HepG2 (cell line): ENCODE measurements around the gene AOX1. TPM values are rescaled to one million over a fixed set of nuclear protein-coding genes. Genes with fewer than 3 reads are reported as not detected.

Experiments used
- FOXM1 ChIP-seq: sonication (generic); formaldehyde crosslinking; IDR thresholded peaks from 2 replicates; pipeline ENCODE4 v1.5.0; 2020; ENCODE audit warnings: missing genetic modification reagents
- HIVEP1 ChIP-seq: sonication (generic); formaldehyde crosslinking; IDR thresholded peaks from 2 replicates; pipeline ENCODE4 v1.4.0; 2020; ENCODE audit warnings: mild to moderate bottlenecking, missing genetic modification reagents
- HMGA1 ChIP-seq: sonication (generic); formaldehyde crosslinking; conservative IDR thresholded peaks from 2 replicates; pipeline ENCODE4 v1.4.0; 2020; ENCODE audit warnings: missing genetic modification reagents
- IKZF5 ChIP-seq: IDR thresholded peaks from 2 replicates; pipeline ENCODE4 v1.6.1; 2018; ENCODE audit warnings: missing genetic modification reagents, mild to moderate bottlenecking, missing compliant biosample characterization
- LRRFIP1 ChIP-seq: sonication (generic); formaldehyde crosslinking; conservative IDR thresholded peaks from 2 replicates; pipeline ENCODE4 v1.4.0; 2020; ENCODE audit warnings: missing genetic modification reagents
- MATR3 ChIP-seq: sonication (generic); formaldehyde crosslinking; IDR thresholded peaks from 2 replicates; pipeline ENCODE4 v1.4.0; 2020; ENCODE audit warnings: missing genetic modification reagents
- PAF1 ChIP-seq: IDR thresholded peaks from 2 replicates; pipeline ENCODE4 v1.6.1; 2016; ENCODE audit warnings: missing genetic modification reagents, missing compliant biosample characterization
- TARDBP ChIP-seq: sonication (generic); formaldehyde crosslinking; IDR thresholded peaks from 2 replicates; pipeline ENCODE4 v1.8.0; 2022; ENCODE audit warnings: mild to moderate bottlenecking, missing genetic modification reagents
- TBP ChIP-seq: sonication (generic); formaldehyde crosslinking; IDR thresholded peaks from 2 replicates; pipeline ENCODE4 v1.5.0; 2020; ENCODE audit warnings: missing genetic modification reagents
- ZNF260 ChIP-seq: sonication (generic); formaldehyde crosslinking; IDR thresholded peaks from 2 replicates; pipeline ENCODE4 v1.4.0; 2020; ENCODE audit warnings: missing genetic modification reagents, low read depth, mild to moderate bottlenecking, borderline replicate concordance
- ZNF44 ChIP-seq: sonication (generic); formaldehyde crosslinking; IDR thresholded peaks from 2 replicates; pipeline ENCODE4 v1.5.1; 2020; ENCODE audit warnings: mild to moderate bottlenecking, missing genetic modification reagents
- ZNF768 ChIP-seq: sonication (generic); formaldehyde crosslinking; IDR thresholded peaks from 2 replicates; pipeline ENCODE4 v1.4.0; 2020; ENCODE audit warnings: missing genetic modification reagents
- ZSCAN9 ChIP-seq: IDR thresholded peaks from 2 replicates; pipeline ENCODE4 v1.6.1; 2016; ENCODE audit warnings: borderline replicate concordance
- polyA plus RNA-seq, 8 experiments: library from polyadenylated mRNA; depleted of rRNA in 3 of 8; stranded (reverse) in 7 of 8; unstranded in 1 of 8; fragments of >200 nt; fragmentation: Illumina TruSeq in 4 of 8; extraction: Trizol in 4 of 8; gene quantifications; 2 replicates each; pipeline versions ENCODE4 v1.2.1 to v1.2.3, GENCODE V29; 2011 to 2016; ENCODE audit warnings: low read depth in 4 of 8, missing spikeins in 1 of 8, mixed read lengths in 1 of 8; ENCODE audit not compliant: insufficient read depth in 1 of 8
- total RNA-seq, 5 experiments: library from RNA; depleted of rRNA; stranded (reverse); fragments of >200 nt; fragmentation: Illumina TruSeq; extraction: Trizol; gene quantifications; 2 replicates each; pipeline ENCODE4 v1.2.3, GENCODE V29; 2016; ENCODE audit warnings: low read depth in 1 of 5
- TF ChIP-seq, protein P1 (sequence below): sonication (generic); formaldehyde crosslinking; IDR thresholded peaks from 2 replicates; pipeline ENCODE4 v1.4.0; 2020; ENCODE audit warnings: missing genetic modification reagents
- TF ChIP-seq, protein P2 (sequence below): sonication (generic); formaldehyde crosslinking; IDR thresholded peaks from 2 replicates; pipeline ENCODE4 v1.4.0; 2020; ENCODE audit warnings: mild to moderate bottlenecking, missing genetic modification reagents
- TF ChIP-seq, protein P3 (sequence below): IDR thresholded peaks from 2 replicates; pipeline ENCODE4 v1.6.1; 2016; ENCODE audit warnings: missing genetic modification reagents, missing compliant biosample characterization

AOX1 gene
- total and polyA plus RNA-seq, 2 of the 13 experiments (the other 11 are each of a cell fraction or from before 2014, with no cell fraction given): 9.2 to 18.0 TPM

DNA sequence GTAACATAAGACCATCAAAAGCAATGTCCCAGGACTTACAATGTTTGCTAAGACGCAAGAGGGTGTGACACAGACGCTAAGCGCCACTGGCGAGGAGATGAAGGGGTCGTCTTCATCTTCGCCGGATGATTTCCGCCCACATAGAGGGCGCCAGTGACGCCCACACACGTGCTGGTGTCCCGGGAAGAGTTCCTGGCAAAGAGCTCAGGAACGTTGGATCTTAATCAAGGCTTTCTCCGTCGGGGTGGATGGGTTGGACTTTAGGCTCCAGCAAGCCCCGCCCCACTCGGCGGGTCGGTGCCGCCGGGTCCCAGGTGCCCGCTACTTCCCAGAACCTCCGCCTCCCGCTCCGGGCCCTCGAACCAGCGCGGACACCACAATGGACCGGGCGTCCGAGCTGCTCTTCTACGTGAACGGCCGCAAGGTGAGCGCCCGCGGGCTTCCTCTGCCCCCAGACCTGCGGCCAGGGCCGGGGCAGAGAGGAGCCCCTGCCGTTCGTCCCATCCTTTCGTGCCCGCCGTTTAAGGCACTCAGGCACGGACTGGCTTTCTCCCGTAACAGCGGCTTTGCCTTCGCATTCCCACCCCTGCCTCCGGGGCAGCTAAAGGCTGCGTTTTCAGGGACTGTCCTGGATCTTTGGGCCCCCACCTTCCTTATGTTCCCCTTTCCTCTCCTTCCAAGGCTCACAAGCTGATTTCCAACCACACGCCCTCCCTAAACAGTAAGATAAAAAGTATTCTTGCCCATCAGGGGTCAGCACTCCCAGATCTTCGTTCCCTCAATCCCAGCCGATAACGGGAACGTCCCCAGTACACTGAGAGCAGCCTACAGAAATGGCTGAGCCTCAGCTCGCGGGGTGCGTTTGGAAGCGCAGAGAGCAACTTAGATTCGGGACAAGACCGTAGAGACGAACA is at the start of gene AOX1 (continued):
- TF ChIP-seq, protein P1, sequence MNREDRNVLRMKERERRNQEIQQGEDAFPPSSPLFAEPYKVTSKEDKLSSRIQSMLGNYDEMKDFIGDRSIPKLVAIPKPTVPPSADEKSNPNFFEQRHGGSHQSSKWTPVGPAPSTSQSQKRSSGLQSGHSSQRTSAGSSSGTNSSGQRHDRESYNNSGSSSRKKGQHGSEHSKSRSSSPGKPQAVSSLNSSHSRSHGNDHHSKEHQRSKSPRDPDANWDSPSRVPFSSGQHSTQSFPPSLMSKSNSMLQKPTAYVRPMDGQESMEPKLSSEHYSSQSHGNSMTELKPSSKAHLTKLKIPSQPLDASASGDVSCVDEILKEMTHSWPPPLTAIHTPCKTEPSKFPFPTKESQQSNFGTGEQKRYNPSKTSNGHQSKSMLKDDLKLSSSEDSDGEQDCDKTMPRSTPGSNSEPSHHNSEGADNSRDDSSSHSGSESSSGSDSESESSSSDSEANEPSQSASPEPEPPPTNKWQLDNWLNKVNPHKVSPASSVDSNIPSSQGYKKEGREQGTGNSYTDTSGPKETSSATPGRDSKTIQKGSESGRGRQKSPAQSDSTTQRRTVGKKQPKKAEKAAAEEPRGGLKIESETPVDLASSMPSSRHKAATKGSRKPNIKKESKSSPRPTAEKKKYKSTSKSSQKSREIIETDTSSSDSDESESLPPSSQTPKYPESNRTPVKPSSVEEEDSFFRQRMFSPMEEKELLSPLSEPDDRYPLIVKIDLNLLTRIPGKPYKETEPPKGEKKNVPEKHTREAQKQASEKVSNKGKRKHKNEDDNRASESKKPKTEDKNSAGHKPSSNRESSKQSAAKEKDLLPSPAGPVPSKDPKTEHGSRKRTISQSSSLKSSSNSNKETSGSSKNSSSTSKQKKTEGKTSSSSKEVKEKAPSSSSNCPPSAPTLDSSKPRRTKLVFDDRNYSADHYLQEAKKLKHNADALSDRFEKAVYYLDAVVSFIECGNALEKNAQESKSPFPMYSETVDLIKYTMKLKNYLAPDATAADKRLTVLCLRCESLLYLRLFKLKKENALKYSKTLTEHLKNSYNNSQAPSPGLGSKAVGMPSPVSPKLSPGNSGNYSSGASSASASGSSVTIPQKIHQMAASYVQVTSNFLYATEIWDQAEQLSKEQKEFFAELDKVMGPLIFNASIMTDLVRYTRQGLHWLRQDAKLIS (CRISPR knock-in tag): no peak
- no peak; the same call in 1 of the 2 replicates for TF ChIP-seq LRRFIP1 (CRISPR knock-in tag)
- TF ChIP-seq ZNF44: no peak
- peak; percentile 76; the same call in 1 of the 2 replicates for TF ChIP-seq IKZF5 (CRISPR knock-in tag)
- no peak for TF ChIP-seq PAF1 (CRISPR knock-in tag)
- peak; percentile 89 for TF ChIP-seq ZSCAN9 (CRISPR knock-in tag)
- TF ChIP-seq FOXM1: no peak
- 0 out of 2 replicates have a peak, but pooled peaks have one; percentile 18 for TF ChIP-seq TBP (CRISPR knock-in tag)
- TF ChIP-seq, protein P2, sequence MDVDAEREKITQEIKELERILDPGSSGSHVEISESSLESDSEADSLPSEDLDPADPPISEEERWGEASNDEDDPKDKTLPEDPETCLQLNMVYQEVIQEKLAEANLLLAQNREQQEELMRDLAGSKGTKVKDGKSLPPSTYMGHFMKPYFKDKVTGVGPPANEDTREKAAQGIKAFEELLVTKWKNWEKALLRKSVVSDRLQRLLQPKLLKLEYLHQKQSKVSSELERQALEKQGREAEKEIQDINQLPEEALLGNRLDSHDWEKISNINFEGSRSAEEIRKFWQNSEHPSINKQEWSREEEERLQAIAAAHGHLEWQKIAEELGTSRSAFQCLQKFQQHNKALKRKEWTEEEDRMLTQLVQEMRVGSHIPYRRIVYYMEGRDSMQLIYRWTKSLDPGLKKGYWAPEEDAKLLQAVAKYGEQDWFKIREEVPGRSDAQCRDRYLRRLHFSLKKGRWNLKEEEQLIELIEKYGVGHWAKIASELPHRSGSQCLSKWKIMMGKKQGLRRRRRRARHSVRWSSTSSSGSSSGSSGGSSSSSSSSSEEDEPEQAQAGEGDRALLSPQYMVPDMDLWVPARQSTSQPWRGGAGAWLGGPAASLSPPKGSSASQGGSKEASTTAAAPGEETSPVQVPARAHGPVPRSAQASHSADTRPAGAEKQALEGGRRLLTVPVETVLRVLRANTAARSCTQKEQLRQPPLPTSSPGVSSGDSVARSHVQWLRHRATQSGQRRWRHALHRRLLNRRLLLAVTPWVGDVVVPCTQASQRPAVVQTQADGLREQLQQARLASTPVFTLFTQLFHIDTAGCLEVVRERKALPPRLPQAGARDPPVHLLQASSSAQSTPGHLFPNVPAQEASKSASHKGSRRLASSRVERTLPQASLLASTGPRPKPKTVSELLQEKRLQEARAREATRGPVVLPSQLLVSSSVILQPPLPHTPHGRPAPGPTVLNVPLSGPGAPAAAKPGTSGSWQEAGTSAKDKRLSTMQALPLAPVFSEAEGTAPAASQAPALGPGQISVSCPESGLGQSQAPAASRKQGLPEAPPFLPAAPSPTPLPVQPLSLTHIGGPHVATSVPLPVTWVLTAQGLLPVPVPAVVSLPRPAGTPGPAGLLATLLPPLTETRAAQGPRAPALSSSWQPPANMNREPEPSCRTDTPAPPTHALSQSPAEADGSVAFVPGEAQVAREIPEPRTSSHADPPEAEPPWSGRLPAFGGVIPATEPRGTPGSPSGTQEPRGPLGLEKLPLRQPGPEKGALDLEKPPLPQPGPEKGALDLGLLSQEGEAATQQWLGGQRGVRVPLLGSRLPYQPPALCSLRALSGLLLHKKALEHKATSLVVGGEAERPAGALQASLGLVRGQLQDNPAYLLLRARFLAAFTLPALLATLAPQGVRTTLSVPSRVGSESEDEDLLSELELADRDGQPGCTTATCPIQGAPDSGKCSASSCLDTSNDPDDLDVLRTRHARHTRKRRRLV (CRISPR knock-in tag): peak; percentile 85; the same call in 1 of the 2 replicates
- TF ChIP-seq ZNF768 (CRISPR knock-in tag): peak; percentile 34; the same call in 1 of the 2 replicates
- TF ChIP-seq TARDBP (CRISPR knock-in tag): no peak; the same call in 1 of the 2 replicates
- no peak for TF ChIP-seq ZNF260 (CRISPR knock-in tag)
- peak; percentile 88 for TF ChIP-seq HIVEP1 (CRISPR knock-in tag)
- TF ChIP-seq, protein P3, sequence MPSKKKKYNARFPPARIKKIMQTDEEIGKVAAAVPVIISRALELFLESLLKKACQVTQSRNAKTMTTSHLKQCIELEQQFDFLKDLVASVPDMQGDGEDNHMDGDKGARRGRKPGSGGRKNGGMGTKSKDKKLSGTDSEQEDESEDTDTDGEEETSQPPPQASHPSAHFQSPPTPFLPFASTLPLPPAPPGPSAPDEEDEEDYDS: peak; percentile 17; the same call in 1 of the 2 replicates
- TF ChIP-seq MATR3: no peak
- no peak for TF ChIP-seq HMGA1
